HG03575 (cell line): ENCODE data around the gene MROH8.
A peak's percentile ranks its signal among the peaks of the same experiment; 100 is the strongest.

Source experiments
- ATAC-seq: cut with Tn5 transposase; IDR thresholded peaks from one replicate; pipeline ENCODE4 v1.9.1; 2021; ENCODE audit not compliant: unreplicated experiment, insufficient number of reproducible peaks, low FRiP score; ENCODE audit errors: extremely low read depth

Gene MROH8

DNA sequence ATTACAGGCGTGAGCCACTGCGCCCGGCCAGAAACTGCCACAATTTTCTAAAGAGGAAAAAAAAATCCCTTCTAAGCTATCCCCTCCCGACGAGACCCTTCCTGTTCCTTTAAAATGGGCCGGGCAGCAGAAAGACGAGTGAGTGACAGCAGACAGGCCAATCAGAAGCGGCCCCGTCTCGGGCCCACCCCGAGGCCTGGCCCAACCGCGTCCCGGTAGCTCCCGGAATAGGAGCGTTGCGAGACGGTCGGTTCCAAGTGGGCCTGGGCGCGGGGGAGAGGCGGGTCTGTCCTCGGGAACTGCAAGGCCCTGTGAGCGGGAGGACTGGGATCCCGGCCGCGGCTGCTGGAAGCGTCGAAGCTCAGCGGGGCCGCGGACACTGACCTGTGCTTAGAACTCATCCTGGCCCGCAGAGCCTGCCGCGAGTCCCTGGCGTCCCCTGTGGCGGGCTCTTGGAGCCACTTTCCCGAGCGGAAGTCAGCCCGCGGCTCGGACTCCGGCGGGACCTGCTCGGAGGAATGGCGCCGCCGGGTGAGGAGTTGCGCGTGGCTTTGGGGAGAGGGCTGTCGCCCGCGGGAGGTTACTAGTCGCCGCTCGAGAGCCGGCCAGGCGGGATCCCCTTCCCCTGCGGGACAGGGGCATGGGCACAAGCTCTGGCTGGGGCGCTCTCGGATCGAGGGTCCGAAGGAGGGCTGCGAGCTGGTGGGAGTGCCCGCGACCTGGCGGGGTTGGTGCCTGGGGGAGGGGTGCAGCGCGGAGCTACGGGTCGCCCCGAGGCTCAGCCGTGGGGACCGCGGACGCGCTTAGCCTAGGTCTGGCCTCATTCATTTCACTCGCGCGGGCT, at the start of gene MROH8, which contains the start of gene RPN2:
Gene MROH8, minus strand, starts transcription at position 710 of the 844 bp plus-strand sequence.
Gene RPN2, plus strand, starts transcription at position 492 of the 844 bp plus-strand sequence. Its CDS starts 27 bp downstream, at position 519.
- ATAC-seq, result peak; percentile 32

DNA sequence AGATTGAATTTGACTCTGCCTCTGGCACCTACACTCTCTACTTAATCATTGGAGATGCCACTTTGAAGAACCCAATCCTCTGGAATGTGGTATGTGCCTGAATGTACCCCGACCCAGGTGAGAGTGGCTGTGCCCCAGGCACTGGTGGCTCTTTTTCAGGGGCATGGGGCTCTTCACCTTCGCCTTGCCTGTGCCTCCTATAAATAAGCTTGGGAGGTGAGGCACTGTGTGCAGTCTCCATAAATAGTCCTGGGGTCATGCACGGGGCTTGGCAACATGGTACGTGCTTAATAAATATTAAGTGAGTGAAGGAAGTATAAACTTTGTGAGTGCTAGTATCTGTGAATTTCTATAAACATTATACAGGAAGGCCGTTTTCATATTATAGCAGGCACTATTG, 49.3 kb upstream of the MROH8 start:
- ATAC-seq, result no peak

DNA sequence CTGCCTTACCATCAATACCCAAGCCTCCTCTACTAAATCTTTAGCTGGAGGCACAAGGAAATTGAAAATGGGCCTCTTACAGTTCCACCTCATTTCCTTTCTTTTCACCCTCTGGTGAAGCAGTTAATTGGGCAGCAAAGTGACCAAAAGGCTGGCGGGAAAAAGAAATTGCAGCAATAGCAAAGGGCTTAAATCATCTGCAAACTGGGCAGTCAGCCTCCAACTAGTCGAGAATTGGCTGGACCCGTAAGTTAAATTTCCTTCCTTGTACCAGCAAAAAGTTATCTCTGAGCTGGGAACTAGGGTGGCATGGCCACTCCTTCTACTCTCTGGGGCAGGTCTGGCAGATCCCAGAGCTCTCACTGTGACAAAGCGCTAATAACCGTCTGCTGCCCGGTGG, 48.7 kb upstream of the MROH8 start:
- no peak for ATAC-seq

DNA sequence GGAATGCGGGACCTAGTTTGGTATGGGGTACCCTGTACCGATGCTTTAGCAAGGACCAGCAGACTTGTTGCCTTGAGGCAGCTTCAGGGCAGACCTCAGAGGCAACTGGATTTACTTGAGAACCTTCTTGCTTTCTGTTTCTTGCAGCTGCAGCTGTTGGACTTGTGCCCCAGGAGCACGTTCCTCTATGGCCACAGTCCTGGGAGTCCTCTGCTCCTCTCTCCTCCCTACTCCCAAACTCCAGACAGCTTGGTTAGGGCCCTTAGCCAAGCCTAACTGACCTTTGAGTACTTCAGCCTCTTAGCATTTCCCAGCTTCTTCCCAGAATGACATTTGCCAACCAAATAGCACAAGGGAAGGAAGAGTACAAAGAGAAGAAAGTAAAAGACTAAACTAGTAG, 47.5 kb upstream of the MROH8 start:
- ATAC-seq, result no peak

DNA sequence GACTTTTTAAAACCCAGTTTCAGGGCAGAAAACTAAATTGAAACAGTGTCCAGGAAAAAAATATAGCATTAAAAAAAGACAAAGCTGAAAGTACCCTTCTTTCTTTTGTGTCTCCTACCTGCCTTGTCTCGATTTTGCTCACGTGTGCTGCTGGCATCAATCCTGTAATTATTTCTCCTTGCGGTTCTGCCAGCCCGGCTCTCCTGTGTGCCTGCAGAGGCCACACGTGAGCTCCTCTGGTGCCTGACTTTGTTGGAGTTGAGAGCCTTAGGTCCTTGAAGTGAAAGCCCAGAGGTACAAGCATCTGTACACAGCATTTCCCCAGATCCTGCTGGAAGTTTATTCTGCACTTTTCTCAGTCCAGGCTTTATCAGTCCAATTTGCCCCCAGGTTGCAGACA, 45.8 kb upstream of the MROH8 start:
- no peak for ATAC-seq

DNA sequence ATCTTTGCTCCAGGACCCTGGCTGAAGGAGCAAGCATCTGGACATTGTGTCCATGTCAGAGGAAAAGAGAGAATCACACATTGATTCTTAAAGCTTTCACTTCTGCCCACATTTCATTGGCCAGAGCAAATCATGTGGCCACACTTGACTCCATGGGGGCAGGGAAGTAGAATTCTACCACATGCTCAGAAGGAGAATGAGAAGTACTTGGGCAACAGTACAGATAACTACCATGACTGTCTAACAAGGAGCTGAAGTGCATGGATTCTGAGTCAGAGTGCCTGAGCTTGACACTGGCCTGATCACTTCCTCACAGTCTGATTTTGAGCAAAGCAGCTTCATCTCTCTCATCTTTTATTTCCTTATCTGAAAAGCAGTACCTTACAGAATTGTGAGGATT, 43.7 kb upstream of the MROH8 start:
- no peak for ATAC-seq

DNA sequence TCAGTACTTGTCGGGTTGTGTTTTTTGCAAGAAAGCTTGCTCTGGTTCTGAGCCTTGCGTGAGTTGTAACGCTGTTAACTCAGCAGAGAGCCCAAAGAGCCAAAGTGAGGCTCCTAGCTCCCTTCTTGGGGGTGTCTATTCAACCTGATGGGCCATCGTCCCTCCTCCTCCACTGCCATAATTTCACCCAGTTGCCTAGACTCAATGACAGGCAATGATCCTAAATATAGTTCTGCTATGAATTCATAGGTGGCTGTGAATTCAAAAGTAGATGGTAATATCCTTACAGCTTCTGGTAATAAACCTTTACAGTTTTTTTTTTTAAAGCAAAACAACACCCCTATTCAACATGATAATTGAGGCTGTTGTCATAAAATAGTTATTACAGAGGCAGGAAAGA, 42.7 kb upstream of the MROH8 start:
- no peak for ATAC-seq

DNA sequence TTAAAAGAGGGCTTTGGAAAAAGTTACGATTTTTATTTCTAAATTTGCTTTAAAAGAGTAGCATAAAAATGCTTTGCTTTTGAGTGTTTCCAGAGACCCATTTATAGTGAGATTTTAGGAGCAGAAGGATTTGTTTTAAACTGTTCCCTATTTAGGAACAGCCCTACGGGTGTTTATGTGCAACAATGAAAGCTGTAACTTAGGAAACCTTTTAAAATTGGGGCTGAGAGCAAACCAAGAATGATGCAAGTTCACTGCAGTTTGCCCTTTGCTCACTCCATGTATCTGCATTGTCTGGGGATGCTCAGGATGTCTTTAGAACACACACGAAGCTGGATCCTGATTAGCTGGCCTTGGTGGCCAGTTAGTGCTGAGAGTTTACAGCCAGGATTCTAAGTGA, 41.4 kb upstream of the MROH8 start:
- ATAC-seq, result no peak

DNA sequence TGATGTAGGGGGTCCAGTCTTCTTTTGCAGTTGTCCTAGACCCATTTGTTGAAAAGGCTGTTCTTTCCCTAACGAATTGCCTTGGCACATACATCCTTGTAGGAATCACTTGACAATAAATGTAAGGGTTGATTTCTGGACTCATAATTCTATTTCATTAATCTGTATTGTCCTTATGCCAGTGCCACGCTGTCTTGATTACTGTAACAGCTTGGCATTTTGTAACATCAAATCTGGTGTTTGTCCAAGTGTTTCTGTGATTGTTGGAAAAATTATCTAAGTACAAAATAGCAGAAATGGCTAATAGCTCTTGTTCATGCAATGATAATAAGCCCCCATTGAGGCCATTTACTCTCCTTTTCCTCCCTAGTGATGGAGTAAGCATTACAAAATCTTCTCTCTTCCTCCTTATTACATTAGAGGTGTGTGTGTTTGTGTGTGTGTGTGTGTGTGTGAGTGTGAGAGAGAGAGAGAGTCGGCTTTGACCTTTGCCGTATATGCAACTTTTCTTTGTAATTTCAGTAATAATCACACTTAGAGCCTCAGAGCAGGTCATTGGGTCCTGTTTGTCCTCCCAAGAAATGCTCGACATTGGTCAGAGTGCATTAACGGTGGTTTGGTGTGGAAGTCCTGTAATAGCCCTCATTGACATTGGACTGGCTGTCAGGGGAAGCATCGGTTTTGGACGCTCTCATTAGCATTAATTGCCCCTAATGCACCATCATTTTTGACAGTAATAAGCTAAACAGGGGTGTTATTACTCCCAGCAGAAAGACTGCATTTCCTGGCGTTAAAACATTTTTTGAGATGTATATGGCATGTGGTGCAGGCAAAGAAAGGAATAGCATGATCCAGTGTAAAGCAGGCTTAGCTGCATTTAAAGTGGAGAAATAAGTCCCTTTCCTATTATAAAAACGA, 40.7 kb upstream of the MROH8 start:
- no peak for ATAC-seq

DNA sequence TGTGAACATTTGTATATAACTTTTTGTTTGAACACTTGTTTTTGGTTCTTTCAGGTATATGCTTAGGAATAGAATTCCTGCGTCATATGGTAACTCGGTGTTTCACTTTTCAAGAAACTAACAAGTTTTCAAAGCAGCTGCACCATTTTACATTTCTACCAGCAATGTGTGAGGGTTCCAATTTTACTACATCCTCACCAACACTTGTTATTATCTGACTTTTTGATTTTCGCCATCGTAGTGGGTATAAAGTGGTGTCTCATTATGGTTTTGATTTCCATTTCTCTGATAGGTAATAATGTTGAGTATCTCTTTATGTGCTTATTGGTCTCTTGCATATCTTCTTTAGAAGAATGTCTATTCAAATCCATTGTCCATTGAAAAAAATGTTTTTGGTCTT, 39.6 kb upstream of the MROH8 start:
- ATAC-seq, result no peak

DNA sequence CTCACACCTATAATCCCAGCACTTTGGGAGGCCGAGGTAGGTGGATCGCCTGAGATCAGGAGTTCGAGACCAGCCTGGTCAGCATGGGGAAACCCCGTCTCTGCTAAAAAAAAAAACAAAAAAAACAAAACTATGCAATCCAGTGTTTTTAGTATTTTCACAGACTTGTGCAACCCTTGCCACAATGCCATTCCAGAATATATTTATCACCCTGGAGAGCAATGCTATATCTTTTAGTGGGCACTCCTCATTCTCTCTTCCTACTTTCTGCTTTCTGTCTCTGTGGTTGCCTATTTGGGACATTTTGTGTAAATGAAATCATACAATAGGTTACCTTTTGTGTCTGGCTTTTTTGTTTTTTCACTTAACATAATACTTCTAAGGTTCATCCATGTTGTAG, 39.1 kb upstream of the MROH8 start:
- no peak for ATAC-seq

DNA sequence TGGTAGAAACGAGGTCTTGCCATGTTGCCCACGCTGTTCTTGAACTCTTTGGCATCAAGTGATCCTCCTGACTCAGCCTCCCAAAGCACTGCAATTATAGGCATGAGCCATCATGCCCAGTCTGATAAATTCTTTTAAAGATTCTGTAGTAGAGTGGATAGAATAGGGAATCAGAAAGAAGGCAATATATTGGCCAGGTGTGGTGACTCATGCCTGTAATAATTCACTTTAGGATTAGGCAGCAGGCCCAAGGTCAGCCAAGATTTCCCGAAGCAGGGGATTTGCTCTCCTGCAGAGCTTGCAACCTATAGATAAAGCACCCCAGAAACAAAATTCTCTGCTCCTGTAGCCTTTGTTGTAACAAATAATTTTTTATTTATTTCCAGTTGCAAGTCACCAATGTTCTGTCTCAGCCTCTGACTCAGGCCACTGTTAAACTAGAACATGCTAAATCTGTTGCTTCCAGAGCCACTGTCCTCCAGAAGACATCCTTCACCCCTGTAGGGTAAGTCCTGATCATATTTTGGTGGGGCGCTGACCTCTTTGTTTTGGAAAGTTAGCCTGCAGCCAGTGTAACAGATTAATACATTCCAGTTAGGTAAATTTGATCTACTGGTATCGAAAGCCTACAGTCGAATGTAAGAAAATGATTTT, 30.4 kb upstream of the MROH8 start:
- ATAC-seq, result no peak

DNA sequence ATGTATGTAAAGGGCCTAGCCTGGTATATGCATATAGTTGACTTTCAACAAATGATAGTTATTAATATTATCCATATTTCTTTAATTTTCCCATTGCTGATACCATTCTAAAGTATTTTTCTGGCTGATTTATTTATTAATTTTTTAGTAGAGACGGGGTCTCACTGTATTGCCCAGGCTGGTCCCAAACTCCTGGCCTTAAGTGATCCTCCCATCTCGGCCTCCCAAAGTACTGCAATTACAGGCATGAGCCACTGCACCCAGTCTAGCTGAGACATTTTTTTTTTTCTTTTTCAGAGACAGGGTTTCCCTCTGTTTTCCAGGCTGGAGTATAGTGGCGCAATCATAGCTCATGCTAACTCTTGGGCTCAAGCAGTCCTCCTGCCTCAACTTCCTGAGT, 29.8 kb upstream of the MROH8 start:
- ATAC-seq, result no peak

DNA sequence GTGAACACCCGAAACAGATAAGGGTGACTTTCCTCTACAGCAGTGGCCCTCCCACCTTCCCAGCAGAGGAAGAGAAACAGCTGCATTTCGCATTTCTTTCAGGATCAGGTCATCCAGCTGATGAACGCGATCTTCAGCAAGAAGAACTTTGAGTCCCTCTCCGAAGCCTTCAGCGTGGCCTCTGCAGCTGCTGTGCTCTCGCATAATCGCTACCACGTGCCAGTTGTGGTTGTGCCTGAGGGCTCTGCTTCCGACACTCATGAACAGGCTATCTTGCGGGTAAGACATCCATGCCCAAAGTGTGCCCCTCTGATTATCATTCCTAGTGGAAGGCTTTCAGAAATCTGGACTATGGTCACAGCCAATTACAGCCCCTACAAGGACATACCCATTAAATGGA, 27.8 kb upstream of the MROH8 start:
- ATAC-seq, result no peak

DNA sequence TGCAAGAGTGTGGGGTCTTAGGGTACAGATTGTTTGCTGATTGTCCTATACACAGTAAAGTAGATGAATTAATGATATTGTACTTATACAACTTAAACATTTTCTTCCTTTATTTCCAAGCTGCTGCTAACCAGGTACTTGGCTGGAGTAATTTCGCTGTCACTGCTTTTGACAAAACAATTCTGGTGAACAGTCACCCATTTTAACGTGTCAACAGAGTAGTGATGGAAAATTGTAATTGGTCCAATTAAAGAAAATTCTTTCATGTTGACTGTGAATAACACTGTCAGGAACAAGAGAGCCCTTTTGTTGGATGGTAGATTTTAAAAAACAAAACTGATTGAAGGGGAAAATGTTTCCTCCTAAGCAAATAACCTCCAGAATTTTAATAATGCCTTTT, 26.4 kb upstream of the MROH8 start:
- no peak for ATAC-seq

DNA sequence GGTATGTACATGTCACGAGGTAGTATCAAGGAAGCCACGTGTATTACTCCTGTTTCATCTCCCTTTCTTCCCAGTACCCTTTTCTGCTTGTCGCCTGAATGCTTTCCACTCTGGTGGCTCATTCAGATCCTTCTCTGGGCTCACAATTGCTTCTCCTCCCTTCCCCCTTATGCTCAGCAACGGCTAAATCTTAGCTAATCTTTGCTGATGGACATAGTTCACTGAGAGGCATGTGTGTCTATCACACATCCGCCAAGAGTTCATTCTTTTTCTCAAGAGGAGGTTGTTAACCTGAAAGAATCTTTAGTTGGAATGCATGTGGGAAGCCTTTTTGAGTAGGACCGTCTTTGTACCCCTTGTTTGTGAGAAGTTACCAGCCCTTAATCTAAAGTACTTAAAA, 25.8 kb upstream of the MROH8 start:
- no peak for ATAC-seq

DNA sequence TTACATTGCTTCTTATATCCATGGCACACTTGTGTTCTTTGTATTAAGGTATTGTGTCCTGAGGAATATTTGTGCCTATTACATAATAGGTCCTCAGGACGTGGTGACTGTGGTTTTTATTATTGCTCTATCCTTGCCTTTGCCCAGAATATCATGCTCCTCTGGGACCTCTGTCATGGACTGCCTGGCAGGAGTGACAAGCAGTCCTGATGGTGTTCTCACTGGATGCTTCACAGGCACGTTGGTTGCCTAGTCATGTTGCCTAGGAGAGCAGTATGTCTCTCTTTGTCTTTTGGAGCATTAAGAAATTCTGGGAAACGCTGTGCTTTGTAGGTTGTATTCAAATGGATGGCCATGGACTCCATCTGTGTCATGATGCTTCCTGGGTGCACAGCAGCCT, 24.7 kb upstream of the MROH8 start:
- no peak for ATAC-seq

DNA sequence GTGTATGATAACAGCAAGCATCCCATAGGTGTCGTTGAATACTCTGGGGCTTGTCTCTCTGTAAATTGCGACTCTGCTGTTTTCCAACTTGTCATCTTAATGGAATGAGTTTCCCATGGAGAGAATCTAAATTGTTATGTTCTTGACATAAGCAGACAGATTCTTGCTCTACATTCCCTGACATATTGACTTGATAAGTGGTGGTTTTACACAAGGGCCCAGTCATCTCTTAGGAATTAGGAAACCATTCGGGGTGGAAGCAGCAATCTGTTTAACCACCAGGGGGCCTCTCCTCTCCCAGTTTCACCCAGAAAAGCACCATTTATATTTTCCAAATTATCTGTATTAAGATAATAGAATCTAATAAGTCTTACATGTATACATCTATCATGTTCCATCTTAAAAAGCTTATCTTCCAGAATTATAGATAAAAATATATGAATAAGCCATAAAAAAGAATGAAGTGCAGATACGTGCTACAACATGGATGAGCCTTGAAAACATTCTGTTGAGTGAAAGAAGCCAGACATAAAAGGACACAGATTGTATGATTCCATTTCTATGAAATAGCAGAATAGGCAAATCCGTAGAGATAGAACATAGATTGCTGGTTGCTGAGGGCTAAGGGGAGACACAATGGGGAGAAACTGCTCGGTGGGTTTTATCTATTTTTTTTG, 23.1 kb upstream of the MROH8 start:
- ATAC-seq, result no peak

DNA sequence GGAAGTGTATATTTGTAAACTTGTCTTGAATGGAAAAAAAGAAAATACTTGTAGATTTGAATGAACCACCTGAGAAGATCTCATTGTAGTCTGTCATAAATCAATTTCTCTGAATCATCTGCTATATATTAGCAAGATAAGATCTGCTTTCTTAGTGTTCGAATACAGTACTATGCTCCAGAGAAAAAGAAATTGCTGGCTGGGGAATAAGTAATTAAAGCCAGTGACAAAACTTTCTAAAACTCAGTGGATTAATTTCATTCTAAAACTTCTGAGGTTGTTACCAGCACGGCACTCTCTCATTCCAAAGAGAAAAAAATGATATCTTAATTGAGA, 22.4 kb upstream of the MROH8 start:
- ATAC-seq, result no peak
